Heart left ventricle (tissue), 13 donors: Measurements from ENCODE around the gene PLA2G4A.

Experiments
- CTCF ChIP-seq, 12 donors: fragments of 200-600 bp; sonication (generic) in 4 of 12; IDR thresholded peaks; one replicate each; pipeline versions ENCODE4 v1.5.0 to v1.8.0; 2018 to 2022; ENCODE audit warnings: antibody characterized with exemption in 12 of 12, mild to moderate bottlenecking in 5 of 12
- POLR2A ChIP-seq, 2 donors: fragments of 450-650 bp; IDR thresholded peaks; one replicate each; pipeline ENCODE4 v1.6.1; 2017; ENCODE audit warnings: antibody characterized with exemption in 2 of 2, mild to moderate bottlenecking in 2 of 2, moderate library complexity in 2 of 2
- donor health status: ischemic (EF 13 %, LVEDD 7.1; RV severe dilation, severe dysfunction).
- donor health status: DM: no; HTN: yes; CAD: no.
- donor health status: DM: no; HTN: no; CAD: no.
- donor health status: ischemic (EF 25% LVEDD 6.9; RV normal size, moderate dysfunction).
- donor health status: ischemic (EF 25% LVEDD 5.7; RV mildly dilated, moderate dysfunction).
- donor health status: ischemic (EF 35%, LVEDD 5.7; RV mildly dilated, moderate dysfunction).
- donor health status: nonischemic (EF 11% LVEDD 7.7; RV severe dilation, severe dysfunction).
- donor health status: DM: yes; HTN: yes; CAD: no.
- donor health status: PGD.
- donor health status: ischemic (EF 29% LVEDD 5.4; RV normal size, mild dysfunction).
- donor health status: nonischemic (EF 23%, LVEDD 6.1; RV moderate dilation, normal function).

- TF ChIP-seq CTCF (IDR thresholded peaks at IDR 0.05) (no peak), POLR2A (IDR thresholded peaks at IDR 0.05) (no peak)
Observed at GRCh38 chr1:186957314-186957713, 128.6 kb downstream of the PLA2G4A start.
